ENCODE data around the gene KRTAP27-1.

KRTAP27-1 gene

GRCh38 chr21:30337276-30337744, at the start of gene KRTAP27-1:
KRTAP27-1 (minus strand) TSS chr21:30337694; CDS start chr21:30337668, 26 bp downstream.
- Histone ChIP-seq H3K27ac (ENCODE audit: low read length) (no peak within 1 kb of the TSS), H2AFZ (ENCODE audit: low read depth, low read length) (no peak within 1 kb of the TSS), H3K4me3 (ENCODE audit: low read depth in 1 of 2, low read length in 2 of 2) (no peak within 1 kb of the TSS), H3K4me1 (ENCODE audit: insufficient read depth, low read length) (no peaks in the 10 kb centered on the region), H3K36me3 (ENCODE audit: insufficient read depth, low read length) (no peaks in the 10 kb centered on the region), H3K9me3 (ENCODE audit: insufficient read depth, low read length, severe bottlenecking) (no peaks in the 10 kb centered on the region), H4K20me1 (ENCODE audit: insufficient read depth, low read length) (no peaks in the 10 kb centered on the region), H3K4me2 (ENCODE audit: insufficient read depth, low read length) (no peak within 1 kb of the TSS), H3K9ac (ENCODE audit: low read depth, low read length) (no peak within 1 kb of the TSS), H3K79me2 (ENCODE audit: insufficient read depth, low read length) (no peaks in the 10 kb centered on the region), H3K27me3 (ENCODE audit: insufficient read depth, low read length, poor library complexity) (peaks cover 5% of the 10 kb centered on the region)
- TF ChIP-seq EZH2 (IDR thresholded peaks at IDR 0.05; ENCODE audit: borderline replicate concordance, low read depth, low read length, severe bottlenecking), result no peak
- TF ChIP-seq, protein P1, sequence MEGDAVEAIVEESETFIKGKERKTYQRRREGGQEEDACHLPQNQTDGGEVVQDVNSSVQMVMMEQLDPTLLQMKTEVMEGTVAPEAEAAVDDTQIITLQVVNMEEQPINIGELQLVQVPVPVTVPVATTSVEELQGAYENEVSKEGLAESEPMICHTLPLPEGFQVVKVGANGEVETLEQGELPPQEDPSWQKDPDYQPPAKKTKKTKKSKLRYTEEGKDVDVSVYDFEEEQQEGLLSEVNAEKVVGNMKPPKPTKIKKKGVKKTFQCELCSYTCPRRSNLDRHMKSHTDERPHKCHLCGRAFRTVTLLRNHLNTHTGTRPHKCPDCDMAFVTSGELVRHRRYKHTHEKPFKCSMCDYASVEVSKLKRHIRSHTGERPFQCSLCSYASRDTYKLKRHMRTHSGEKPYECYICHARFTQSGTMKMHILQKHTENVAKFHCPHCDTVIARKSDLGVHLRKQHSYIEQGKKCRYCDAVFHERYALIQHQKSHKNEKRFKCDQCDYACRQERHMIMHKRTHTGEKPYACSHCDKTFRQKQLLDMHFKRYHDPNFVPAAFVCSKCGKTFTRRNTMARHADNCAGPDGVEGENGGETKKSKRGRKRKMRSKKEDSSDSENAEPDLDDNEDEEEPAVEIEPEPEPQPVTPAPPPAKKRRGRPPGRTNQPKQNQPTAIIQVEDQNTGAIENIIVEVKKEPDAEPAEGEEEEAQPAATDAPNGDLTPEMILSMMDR (IDR thresholded peaks at IDR 0.05; ENCODE audit: borderline replicate concordance, extremely low read depth, low read length, poor library complexity, severe bottlenecking), result no peak
- no peak for ATAC-seq (ENCODE audit: insufficient read depth, low read depth)
- DNase-seq, result no peak

DNA sequence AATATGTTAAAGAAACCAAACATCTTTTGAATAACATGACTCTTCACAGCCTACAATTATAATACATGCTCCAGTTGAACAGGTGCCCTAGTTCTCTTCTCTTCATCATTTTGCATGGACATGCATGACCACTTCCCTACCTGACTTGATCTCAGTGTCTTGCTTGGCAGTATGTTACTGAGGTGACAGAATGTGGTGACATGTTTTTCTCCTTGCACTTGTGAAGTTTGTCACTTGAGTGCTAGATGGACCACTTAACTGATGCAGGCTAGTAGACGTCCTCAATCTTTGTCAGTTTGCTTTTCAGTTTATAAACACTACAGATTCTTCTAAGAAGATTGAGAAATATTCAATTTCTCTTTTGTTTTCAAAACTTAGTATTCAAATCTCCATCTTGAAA, 44.7 kb upstream of the KRTAP27-1 start:
- no peaks in the 10 kb centered on the region for H3K27me3 ChIP-seq (ENCODE audit: insufficient read depth, low read length, poor library complexity)
- no peaks in the 10 kb centered on the region for H3K9me3 ChIP-seq (ENCODE audit: insufficient read depth, low read length, severe bottlenecking)
- no peaks in the 10 kb centered on the region for H3K4me1 ChIP-seq (ENCODE audit: insufficient read depth, low read length)
- ATAC-seq (ENCODE audit: insufficient read depth, low read depth), result no peak
- H4K20me1 ChIP-seq (ENCODE audit: insufficient read depth, low read length), result no peaks in the 10 kb centered on the region
- H3K27ac ChIP-seq (ENCODE audit: low read length), result no peak overlapping the region
- no peak overlapping the region for H3K4me3 ChIP-seq (ENCODE audit: low read depth in 1 of 2, low read length in 2 of 2)
- H3K79me2 ChIP-seq (ENCODE audit: insufficient read depth, low read length), result no peaks in the 10 kb centered on the region
- no peaks in the 10 kb centered on the region for H3K36me3 ChIP-seq (ENCODE audit: insufficient read depth, low read length)
- no peak for DNase-seq
- no peak overlapping the region for H3K9ac ChIP-seq (ENCODE audit: low read depth, low read length)
- H2AFZ ChIP-seq (ENCODE audit: low read depth, low read length), result no peak overlapping the region
- H3K4me2 ChIP-seq (ENCODE audit: insufficient read depth, low read length), result no peak overlapping the region
- no peak for TF ChIP-seq EZH2 (IDR thresholded peaks at IDR 0.05; ENCODE audit: borderline replicate concordance, low read depth, low read length, severe bottlenecking)
- TF ChIP-seq, protein P1 (IDR thresholded peaks at IDR 0.05; ENCODE audit: borderline replicate concordance, extremely low read depth, low read length, poor library complexity, severe bottlenecking), result no peak

GRCh38 chr21:30372139-30372770, 34.8 kb upstream of the KRTAP27-1 start, which contains the start of gene KRTAP13-2:
KRTAP13-2 (minus strand) TSS chr21:30372271; CDS start chr21:30372213, 58 bp downstream.
- TF ChIP-seq EZH2 (IDR thresholded peaks at IDR 0.05; ENCODE audit: borderline replicate concordance, low read depth, low read length, severe bottlenecking), result no peak
- TF ChIP-seq, protein P1 (IDR thresholded peaks at IDR 0.05; ENCODE audit: borderline replicate concordance, extremely low read depth, low read length, poor library complexity, severe bottlenecking), result no peak
- H3K9ac ChIP-seq (ENCODE audit: low read depth, low read length), result no peak within 1 kb of the TSS
- H3K27me3 ChIP-seq (ENCODE audit: insufficient read depth, low read length, poor library complexity), result no peaks in the 10 kb centered on the region
- ATAC-seq (ENCODE audit: insufficient read depth, low read depth) (no peak), DNase-seq (no peak)
- no peaks in the 10 kb centered on the region for H3K9me3 ChIP-seq (ENCODE audit: insufficient read depth, low read length, severe bottlenecking)
- H3K27ac ChIP-seq (ENCODE audit: low read length), result no peak within 1 kb of the TSS
- no peaks in the 10 kb centered on the region for H3K79me2 ChIP-seq (ENCODE audit: insufficient read depth, low read length)
- no peak within 1 kb of the TSS for H2AFZ ChIP-seq (ENCODE audit: low read depth, low read length)
- no peak within 1 kb of the TSS for H3K4me3 ChIP-seq (ENCODE audit: low read depth in 1 of 2, low read length in 2 of 2)
- H3K4me2 ChIP-seq (ENCODE audit: insufficient read depth, low read length), result no peak within 1 kb of the TSS
- H3K4me1 ChIP-seq (ENCODE audit: insufficient read depth, low read length), result no peaks in the 10 kb centered on the region
- no peaks in the 10 kb centered on the region for H3K36me3 ChIP-seq (ENCODE audit: insufficient read depth, low read length)
- H4K20me1 ChIP-seq (ENCODE audit: insufficient read depth, low read length), result no peaks in the 10 kb centered on the region
